ENCODE measurements around the gene SLC46A1. TPM values are rescaled to one million over a fixed set of nuclear protein-coding genes. Genes with fewer than 3 reads are reported as not detected.

Gene SLC46A1
- total and polyA plus RNA-seq, 11 donors = 2.6 to 13.9 (median 4.6) TPM

DNA sequence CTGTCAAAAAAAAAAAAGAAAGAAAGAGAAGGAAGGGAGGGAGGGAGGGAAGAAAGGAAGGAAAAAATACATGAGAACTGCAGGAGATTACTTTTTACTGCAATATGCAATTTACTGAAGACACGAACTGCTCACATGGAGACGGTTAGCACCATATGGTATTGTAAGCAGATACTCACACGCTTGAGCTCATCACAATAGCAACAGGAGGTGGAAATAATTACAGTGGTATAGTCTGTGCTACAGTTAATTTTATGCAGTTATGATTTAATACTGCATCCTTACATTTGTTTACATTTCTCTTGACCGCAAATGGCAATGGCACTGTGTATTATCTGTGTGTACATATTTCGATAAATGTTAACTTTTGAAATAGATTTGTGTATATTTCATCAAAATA, 21.4 kb upstream of the SLC46A1 start:
- H3K27me3 ChIP-seq = peaks cover 0 to 9% (median 0%) of the 10 kb centered on the region in 9 donors

DNA sequence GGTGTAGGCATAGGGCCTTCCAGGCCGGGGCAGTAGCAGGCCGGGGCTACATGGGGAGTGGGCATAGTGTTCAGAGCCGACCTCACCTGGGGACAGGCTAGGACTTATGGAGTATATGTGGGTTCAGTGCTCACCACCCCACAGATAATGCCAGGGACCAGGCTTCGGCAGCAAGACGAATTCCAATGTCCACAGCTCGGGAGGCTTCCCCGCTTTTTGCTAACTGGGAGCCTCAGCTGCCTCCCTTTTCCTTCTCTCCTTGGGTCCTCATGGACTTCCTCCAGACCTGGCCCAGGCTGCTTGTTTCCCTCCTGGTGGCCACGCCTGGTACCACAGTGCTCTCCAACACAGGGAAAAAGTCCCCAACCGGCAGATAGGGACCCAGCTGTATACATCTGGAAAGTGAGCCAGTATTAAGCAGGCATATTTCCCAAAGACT, 20.1 kb upstream of the SLC46A1 start:
- WGBS, 4 donors = 71 to 87% (median 75%) methylated on average over 6 to 9 of the region's 9 CpGs
- peaks cover 0 to 9% (median 0%) of the 10 kb centered on the region in 9 donors for H3K27me3 ChIP-seq
- peak in 1 of 4 donors; percentile 38 for ATAC-seq

More for the DNA sequence above, 21.4 kb upstream of the SLC46A1 start:
- H3K36me3 ChIP-seq = no peaks in the 10 kb centered on the region
- TF ChIP-seq POLR2A (IDR thresholded peaks at IDR 0.05) = no peak
- TF ChIP-seq, protein P1, sequence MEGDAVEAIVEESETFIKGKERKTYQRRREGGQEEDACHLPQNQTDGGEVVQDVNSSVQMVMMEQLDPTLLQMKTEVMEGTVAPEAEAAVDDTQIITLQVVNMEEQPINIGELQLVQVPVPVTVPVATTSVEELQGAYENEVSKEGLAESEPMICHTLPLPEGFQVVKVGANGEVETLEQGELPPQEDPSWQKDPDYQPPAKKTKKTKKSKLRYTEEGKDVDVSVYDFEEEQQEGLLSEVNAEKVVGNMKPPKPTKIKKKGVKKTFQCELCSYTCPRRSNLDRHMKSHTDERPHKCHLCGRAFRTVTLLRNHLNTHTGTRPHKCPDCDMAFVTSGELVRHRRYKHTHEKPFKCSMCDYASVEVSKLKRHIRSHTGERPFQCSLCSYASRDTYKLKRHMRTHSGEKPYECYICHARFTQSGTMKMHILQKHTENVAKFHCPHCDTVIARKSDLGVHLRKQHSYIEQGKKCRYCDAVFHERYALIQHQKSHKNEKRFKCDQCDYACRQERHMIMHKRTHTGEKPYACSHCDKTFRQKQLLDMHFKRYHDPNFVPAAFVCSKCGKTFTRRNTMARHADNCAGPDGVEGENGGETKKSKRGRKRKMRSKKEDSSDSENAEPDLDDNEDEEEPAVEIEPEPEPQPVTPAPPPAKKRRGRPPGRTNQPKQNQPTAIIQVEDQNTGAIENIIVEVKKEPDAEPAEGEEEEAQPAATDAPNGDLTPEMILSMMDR (IDR thresholded peaks at IDR 0.05) = no peak
- no peak overlapping the region for H3K27ac ChIP-seq
- no peak for DNase-seq
- no peak for ATAC-seq
- H3K9me3 ChIP-seq = no peaks in the 10 kb centered on the region
- 91 to 93% (median 92%) methylated on average over 5 of the region's 5 CpGs for WGBS, 4 donors
- intact Hi-C loops (cut with DNase I) = no loop called here
- H3K4me3 ChIP-seq = no peak overlapping the region
- H3K4me1 ChIP-seq = no peaks in the 10 kb centered on the region

DNA sequence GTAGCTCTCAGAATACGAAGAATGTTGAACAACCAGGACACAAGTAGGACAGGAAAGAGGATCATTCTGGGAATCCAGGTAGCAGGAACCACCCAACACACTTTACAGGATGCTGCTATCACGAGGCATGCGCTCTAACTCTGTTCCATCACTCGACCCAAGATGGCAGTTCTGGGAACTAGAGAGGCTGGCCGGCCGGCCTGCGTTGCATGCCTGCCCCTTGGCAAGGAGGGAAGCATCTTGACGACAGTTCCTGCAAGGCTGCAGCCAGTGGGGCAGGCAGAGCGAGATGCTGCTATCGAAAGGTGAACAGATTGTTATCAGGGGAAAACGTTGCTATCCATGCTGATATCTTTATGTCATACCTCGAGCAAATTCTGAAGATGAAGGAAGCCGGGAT, 19.2 kb upstream of the SLC46A1 start:
- TF ChIP-seq, protein P1 (IDR thresholded peaks at IDR 0.05) = no peak
- no peak for TF ChIP-seq POLR2A (IDR thresholded peaks at IDR 0.05)
- peaks cover 0 to 9% (median 0%) of the 10 kb centered on the region in 9 donors for H3K27me3 ChIP-seq
- 82 to 87% (median 84%) methylated on average over 13 of the region's 13 CpGs for WGBS, 4 donors
- DNase-seq = no peak
- no peak overlapping the region for H3K4me3 ChIP-seq
- H3K4me1 ChIP-seq = no peaks in the 10 kb centered on the region
- no peak for ATAC-seq
- H3K9me3 ChIP-seq = no peaks in the 10 kb centered on the region
- intact Hi-C loops (cut with DNase I) = no loop called here
- no peaks in the 10 kb centered on the region for H3K36me3 ChIP-seq
- no peak overlapping the region for H3K27ac ChIP-seq

More for the DNA sequence above, 20.1 kb upstream of the SLC46A1 start:
- Histone ChIP-seq H3K4me1 (no peaks in the 10 kb centered on the region), H3K4me3 (no peak overlapping the region), H3K9me3 (no peaks in the 10 kb centered on the region), H3K36me3 (no peaks in the 10 kb centered on the region), H3K27ac (no peak overlapping the region)
- no peak for DNase-seq
- intact Hi-C loops (cut with DNase I) = no loop called here
- TF ChIP-seq POLR2A (IDR thresholded peaks at IDR 0.05) = no peak
- TF ChIP-seq, protein P1 (IDR thresholded peaks at IDR 0.05) = peak in 3 of 12 donors; percentile 18 to 27 (median 18)

DNA sequence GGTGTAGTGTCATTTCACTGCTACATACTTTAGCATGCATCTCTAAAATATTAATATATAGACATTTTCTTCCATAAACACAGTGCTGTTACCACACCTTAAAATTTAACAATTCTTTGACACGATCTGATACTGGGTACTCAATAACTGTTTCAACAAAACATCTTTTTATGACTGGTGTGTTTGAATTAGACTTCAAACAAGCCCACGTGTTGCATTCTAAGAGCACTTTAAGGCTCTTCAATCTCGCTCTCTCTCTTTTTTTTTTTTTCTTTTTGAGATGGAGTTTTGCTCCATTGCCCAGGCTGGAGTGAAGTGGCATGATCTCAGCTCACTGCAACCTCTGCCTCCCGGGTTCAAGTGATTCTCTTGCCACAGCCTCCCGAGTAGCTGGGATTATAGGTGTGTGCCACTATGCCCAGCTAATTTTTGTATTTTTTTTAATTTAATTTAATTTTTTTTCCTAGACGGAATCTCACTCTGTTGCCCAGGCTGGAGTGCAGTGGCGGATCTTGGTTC, 15.8 kb upstream of the SLC46A1 start:
- Histone ChIP-seq H3K27me3 (peaks cover 0 to 9% (median 0%) of the 10 kb centered on the region in 9 donors), H3K4me3 (no peak overlapping the region), H3K36me3 (no peaks in the 10 kb centered on the region), H3K9me3 (no peaks in the 10 kb centered on the region), H3K4me1 (peaks cover 0 to 3% (median 0%) of the 10 kb centered on the region in 12 donors), H3K27ac (no peak overlapping the region)
- TF ChIP-seq POLR2A (IDR thresholded peaks at IDR 0.05) = no peak
- TF ChIP-seq, protein P1 (IDR thresholded peaks at IDR 0.05) = no peak
- ATAC-seq = no peak
- 76 to 78% (median 77%) methylated on average over 7 of the region's 7 CpGs for WGBS, 4 donors
- DNase-seq = no peak
- intact Hi-C loops (cut with DNase I) = no loop called here

Data from heart left ventricle (tissue), 16 donors.